ENCODE results near the gene MRTFA.

MRTFA gene

DNA sequence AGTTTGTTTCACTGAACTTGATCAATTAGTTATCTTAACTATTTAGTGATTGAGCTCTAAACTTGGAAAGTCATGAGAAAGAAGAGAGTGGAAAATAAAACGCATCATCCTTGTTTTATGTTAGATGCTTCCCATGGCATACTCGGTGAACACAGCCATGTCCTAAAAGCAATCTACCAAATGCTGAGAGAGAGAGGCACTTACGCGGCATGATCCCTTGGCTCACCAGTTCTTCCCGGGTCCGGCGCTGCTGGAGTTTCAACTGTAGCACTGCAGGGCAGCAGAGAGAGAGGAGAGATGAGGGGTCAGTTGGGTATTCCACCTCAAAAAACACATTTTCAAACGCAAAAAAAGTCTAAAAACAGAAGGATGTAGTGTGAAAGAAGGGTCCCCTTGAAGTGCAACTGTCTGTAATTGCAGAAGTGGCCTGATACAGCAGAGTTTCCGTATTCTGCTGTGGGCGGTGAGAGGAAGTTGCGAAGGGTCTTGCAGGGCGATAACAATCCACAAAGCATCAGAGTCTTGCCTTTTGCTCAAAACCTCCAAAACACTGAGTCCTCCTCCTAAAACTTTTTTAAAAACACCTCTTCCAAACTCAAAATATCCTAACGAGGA lies 173.4 kb downstream of the MRTFA start:
- DNase-seq (ENCODE audit: low read depth), result peak; percentile 29

DNA sequence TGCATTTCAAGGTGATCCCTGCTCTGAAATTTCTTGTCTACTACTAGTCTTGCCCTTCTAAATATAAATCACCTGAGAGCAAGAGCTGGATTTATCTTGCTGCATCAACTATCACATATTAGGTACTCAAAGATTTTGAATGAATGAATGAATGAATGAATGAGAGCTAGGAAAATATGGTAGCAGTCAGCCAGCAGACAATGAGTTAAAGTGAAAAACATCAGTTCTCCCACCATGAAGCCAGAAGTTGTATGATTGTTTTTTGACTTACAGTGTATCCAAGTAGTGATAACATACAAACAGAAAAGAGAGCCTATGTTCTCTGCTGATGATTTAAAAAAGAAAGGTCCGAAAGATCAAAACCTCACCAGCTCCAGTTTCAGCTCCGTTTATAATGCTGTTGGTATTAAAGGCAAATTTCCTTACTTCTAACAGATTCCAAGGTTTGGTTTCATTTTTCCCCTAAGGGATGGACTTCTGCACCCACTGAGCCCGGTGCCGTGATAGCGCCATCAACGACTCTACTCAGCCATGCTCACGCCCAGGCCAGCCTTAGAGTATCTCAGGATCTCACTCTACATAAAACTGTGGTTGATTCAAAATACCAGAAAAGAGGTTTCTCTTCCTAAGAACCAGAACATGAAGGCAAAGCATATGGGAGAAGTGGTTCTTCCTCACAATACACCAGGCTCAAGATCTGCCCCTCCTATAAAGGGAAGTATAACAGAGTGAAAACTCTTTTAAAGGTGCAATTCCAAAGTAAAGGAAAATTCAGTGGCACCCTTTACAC lies 174.1 kb downstream of the MRTFA start:
- DNase-seq (ENCODE audit: low read depth), result no peak

DNA sequence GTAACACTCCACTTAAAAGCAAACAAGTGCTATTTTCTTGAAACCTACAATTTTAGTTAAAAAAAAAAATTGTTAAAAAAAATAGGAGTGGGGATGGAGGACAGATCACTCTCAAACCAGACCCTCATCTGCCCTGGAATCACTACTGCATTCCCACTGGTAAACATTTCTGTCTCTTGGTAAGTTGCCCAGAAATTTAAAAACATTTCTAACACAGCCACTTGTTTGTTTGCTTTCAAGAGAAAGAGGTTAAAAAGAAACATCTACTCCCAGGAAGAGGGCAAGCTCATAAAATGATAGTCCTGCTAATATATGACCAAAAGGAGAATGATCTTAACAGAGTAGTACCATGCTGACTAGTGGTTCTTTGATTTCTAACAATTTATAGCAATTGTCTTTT lies 182.8 kb downstream of the MRTFA start:
- no peak for DNase-seq (ENCODE audit: low read depth)

DNA sequence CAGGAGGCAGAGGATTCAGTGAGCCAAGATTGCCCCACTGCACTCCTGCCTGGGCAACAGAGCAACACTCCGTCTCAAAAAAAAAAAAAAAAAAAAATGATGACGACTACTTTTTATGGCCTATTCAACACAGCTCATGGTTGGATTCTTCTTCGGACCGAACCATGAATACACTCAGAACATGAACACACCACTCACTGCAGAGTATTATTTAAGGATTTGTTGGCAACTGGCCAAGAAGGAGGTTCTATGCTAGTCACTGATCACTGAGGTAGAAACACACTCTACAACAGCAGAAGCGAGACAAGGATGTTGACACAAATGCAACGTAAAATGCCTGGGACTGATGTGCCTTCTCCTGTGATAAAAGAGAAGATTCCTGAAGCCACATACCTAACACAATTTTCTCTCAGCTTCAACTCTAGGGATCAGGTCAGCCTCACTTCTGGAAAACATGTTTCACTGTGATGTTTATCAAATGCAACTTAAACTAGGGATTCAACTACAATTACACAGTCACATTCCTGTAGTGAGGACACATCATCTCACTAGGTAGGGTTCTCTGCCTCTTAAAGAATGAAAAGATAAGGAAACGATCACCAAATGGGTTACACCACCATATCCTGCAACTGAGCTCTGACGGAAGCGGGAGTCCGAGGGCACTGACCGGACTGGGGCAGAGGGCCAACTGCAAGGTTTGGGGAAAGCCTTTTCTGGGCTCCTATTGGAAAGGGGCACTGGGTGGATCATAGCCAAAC lies 183.6 kb downstream of the MRTFA start:
- DNase-seq (ENCODE audit: low read depth), result no peak

DNA sequence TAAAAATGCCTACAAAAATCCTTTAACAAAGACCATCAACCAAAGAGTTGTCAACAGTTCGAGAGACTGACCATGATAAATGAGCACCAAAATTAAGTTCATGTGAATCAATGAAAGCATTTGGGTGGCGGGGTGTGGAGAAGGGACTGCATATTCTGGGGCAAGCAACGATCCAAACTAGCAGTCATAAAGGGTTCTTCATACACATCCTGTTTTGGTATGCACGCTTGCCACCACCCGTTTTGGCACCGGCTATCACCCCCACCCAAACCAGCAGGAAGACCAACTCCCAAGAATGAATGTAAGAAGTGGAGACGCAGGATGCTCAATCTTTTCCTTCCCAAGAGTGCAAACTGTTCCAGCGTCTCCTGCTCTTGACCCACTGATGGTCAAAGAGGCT lies 185.3 kb downstream of the MRTFA start:
- DNase-seq (ENCODE audit: low read depth), result no peak

DNA sequence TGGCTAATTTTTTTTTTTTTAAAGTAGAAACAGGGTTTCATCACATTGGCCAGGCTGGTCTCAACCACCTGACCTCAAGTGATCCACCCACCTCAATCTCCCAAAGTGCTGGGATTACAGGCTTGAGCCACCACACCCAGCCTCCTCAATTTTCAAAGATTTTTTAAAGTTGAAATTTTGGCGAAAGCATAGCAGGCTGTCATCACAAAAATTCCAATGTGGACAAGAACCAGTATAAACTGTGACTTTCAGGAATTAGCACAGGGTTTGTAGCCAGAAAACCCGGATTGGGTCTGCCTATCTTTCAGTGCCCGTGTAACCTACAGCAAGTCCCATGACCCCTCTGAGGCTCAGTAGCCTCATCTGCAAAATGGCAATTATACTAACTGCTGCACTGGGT lies 185.9 kb downstream of the MRTFA start:
- no peak for DNase-seq (ENCODE audit: low read depth)

DNA sequence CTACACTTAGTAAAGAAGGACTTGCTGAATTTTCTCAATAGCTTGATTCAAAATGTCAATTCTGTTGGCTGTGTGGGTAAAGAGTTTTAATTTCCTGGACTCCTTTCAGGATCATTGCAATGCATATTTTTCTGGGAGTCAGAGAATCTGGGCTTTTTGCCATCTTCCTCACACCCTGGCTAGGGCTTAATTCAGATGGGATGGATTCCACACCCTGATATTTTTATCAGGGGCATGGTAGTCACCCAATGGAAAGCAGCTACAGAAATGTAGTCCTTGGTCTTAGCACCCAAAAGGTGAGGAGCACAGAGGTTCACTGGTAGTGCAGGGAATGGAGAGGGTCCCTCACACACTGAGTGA lies 186.9 kb downstream of the MRTFA start:
- no peak for DNase-seq (ENCODE audit: low read depth)

DNA sequence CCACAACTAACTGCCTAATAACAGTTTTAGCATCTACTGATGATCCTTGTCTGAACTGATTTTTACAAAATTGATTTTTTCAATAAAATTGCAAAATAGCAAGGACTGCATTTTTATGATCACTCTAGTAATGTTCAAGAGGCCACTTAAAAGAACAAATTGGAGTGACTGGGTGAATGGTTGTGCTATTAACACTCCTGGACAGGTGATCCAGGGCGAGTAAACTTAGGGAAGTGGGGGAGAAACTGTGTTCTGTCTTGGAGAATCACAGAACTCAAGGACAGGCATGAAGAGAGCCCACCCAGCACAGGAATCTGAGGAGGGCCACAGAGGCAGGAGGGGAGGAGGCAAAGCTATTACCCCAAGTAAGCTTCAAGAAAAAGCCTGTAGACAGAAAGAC lies 190.3 kb downstream of the MRTFA start:
- DNase-seq (ENCODE audit: low read depth), result no peak

DNA sequence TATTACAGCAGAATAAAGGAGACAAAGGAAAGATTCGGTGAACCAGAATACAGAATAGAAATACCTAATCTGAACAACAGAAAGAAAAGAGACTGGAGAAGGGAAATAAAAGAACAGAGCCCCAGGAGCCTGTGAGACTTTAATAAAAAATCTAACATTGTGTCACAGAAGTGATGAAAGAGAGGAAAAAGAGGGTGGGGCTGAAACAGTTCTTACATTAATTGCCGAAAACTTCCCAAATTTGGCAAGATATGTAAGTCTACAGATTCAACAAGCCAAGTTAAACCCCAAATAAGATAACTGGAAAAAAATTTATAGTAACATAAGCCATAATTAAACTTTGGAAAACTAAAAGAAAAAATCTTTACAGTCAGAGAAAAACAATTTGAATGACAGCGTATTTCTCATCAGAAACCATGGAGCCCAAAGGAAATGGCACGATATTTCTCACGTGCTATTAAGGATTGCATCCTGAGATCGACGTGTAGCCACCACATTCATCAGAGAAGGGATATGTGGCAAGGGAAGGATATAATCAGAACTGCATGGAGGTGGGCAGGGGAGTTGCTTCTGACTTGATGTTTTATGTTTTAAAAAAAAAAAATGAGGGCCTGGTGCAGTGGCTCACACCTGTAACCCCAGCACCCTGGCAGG lies 192.2 kb downstream of the MRTFA start:
- no peak for DNase-seq (ENCODE audit: low read depth)

DNA sequence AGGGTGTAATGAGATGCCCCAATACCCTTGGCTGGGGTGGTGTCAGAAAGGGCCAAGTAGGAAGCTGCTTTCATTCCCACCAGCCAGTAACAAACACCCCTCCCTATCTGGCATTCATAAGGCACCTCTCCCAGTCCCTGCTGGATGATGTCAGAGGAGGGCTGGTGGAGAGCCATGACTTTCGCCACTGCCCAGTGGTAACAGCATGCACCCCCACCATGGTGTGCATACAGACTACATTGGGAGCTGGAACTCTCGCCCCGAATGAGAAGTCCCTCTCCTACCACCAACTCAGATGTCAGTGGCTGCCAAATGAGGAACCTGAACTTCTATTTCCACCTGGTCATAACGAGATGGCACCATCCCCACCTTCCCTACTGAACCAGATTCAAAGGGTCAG lies 192.8 kb downstream of the MRTFA start:
- no peak for DNase-seq (ENCODE audit: low read depth)

DNA sequence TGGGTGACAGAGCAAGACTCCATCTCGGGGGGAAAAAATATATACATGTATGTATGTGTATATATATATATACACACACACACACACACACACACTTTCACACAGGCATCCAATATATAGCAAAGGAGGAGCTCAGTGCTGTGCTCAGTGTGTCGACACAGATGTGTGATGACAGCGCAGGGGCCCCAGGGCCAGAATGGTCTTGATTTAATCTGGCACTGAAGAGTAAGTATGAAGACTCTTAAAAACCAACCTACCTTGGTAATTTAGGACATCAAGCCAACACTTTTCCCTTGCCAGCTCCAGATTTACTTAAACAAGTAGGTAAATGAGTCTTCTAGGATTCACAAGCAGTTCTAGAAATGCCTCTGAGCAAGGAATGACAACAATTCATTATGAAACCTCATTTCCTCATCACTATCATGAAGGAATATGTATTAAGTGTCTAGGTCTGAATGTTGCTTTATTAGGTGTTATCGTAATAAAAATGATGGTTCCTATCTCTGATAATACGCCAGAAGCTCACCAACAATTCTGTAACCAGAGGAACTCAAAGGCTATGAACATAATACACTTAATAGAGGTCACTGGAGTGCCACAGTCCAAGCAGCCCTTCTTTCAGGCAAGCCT lies 194.6 kb downstream of the MRTFA start:
- no peak for DNase-seq (ENCODE audit: low read depth)

DNA sequence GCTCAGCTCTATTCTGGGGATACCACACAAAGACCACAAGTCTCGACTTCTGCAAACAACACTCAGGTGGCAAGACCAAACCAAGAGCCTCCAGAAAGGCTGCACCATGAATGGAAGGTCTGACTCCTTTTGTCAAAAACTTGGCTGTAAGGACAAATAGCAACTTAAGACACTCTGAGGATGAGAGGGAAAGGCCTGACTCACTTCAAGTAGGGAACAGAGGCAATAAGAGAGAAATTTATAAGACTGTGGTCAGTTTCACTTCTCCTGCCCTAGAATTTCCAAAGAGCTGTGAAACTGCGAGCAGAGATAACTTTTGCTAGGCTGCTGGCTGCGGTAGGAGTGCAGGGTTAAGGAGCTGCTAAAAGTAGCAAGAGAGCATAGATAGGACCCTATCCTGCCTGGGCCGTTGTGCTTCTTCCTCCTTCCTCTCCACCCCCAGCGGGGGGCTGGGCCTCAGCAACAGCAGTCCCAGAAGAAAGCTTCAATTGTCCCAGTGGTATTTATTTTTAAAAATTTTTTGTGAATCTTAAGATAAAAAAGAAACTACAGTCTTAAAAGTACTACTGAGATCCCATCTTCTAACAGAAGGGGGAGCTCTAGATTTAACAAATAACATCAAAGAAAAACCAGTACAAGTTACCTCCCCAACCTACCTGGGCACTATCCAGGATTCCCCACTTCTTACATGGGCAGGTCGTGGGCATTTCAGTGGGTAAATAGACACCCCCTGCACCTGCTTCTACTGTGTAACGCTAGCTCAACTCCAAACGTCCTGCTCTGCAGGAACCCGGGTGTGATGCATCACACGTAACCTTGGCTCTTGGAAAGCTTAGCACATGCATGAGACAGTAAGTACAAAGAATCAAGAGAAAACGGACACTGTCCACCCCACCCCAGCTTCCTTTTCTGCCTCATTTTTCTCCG lies 199.8 kb downstream of the MRTFA start:
- DNase-seq (ENCODE audit: low read depth), result no peak

DNA sequence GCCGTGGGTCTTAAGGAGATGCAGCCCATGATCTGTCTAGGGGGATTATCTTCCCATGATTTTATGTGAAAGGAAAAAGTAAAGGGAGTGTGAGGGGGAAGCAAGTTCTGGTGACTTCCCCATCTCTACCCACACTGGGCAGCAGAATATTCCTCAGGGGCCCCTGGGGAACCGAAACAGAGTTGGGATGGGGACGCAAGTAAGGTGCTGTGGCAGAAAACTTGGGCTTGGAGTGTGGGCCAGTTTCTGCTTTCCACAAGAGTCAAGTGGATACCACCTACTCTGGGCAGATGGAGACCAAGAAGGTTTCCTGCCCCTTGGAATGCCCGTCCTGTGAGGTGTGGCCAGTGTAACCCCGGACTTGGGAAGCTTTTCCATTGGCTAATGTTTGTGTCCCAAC lies 201.8 kb downstream of the MRTFA start:
- DNase-seq (ENCODE audit: low read depth), result no peak

DNA sequence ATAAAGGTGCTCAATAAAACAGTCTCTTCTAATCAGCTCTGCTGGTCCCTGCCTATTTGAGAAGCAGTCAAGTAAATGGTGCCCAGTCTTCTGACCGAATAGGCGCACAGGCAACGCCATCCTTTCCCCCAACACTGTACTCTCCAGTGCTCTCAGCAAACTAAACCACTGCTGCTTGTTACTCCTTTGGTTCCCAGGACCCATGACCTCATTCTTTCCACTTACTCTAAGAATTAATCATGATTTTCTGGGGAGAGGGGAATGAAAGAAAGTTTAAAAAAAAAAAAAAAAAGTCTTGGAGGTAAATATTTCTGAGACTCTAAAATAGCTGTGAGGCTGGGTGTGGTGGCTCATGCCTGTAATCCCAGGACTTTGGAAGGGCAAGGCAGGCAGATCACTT lies 202.4 kb downstream of the MRTFA start:
- DNase-seq (ENCODE audit: low read depth), result no peak

DNA sequence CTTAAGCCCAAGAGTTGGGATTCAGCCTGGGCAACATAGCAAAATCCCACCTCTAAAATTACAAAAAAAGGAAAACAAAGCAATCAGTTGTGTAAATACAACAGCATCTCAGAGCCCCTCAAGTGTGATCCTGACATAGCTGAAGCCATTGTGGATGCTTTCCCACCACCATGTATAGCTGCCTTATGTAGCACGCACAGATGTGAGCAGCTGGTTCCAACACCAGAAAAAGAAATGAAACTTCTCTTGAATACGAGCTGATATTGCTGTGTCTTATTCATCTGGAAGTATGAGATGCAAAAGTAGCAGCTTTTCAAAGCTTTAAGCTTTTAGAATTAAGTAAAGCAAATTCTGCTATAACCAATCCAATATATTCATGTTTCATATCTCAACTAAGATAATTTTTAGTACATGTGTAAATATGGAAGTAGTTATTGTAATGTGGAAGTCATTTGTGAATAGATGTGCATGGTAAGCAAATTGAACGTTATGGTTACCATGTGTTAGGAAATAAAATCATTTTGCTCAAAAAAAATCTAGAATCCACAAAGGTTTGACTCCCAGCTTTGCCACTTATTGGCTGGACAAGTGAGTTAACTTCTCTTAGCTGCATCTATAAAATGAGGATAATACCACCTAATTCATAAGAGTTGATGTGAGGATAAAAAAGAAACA lies 203.0 kb downstream of the MRTFA start:
- no peak for DNase-seq (ENCODE audit: low read depth)

DNA sequence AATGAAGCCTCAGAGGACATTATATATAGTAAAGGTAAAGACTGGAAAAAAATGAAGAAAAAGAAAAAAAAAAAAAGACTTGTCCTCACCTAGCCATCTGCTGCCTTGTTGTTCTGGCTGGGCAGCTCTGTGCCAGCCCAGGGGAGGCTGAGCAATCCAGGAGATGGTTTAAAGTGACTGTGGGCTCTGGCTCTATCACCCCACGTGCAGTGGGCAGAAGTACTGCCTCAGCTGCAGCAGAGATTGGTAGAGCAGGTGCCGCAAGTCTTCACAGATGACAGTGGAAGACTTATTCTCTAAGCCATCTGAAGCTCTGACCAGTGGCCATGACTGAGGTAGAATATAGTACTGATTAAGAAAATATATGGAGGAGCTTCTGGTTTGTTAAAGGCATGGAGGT lies 203.9 kb downstream of the MRTFA start:
- DNase-seq (ENCODE audit: low read depth), result no peak

DNA sequence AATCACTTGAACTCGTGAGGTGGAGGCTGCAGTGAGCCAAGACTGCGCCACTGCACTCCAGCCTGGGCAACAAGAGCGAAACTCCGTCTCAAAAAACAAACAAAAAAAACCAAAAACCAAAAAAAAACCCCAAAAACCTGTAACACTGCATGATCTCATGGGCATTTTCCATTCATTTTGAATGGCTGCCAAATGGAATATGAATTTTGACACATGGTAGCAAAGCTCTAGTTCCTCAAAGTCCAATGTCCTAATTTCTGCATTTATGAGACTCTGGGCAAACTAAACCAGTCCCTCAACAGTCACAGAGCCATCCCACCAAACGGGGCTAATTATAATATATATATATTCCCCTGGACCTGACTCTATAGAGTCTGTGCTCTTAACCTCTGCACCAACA lies 204.4 kb downstream of the MRTFA start:
- DNase-seq (ENCODE audit: low read depth), result no peak

DNA sequence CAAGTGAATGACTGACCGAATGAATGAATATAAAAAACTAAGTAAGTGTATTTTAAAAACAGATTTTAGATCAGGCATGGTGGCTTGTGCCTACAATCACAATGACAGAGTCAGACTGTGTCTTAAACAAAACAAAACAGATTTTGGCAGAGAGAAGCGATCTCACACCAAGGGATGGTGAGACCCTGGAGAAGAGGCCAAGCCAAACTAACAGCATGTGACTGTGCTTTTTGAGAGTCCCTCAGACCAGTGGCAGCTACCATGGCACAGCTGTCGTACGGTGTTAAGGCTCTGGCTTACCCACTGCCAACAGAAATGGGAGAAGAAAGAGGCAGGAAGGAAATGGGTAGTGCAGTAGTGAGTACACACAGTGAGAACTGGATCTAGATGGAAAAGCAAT lies 205.5 kb downstream of the MRTFA start:
- no peak for DNase-seq (ENCODE audit: low read depth)

DNA sequence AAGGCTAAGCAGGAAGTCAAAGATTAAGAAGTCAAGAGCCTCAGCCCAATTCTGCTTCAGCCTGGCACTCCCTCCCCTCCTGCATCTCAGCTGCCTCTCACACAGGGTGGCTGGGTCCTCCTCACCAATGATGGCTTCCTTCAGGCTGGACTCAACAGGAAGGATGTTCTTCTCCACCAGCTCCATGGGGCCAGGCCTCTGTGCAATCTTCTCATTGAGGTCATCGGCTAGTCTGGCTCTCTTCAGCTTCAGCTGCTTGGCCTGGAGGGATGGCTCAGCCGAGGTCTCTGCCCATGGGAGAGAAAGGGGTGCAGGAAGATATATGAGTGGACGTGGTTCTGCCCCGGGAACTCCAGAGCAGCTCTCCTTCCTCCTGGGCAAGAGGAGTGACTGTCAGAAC lies 207.0 kb downstream of the MRTFA start:
- no peak for DNase-seq (ENCODE audit: low read depth)

DNA sequence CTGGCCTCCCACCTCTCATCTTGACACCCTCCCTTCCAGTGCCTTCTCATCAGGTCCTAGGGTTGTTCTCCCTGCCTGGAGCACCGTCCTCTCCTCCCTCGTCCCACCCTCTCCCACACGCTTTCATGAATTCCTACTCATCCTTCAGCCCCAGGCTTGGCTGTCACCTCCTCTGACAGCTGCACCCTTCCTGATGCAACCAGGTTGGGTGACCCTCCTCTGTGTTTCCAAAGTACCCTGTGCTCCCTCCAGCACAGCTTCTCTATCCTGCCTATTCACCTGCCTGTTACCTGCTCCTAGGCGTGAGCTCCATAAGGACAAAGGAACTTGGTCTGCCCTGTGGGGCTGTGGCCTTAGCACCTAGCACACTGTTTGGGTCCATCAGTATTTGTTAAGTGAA lies 207.7 kb downstream of the MRTFA start:
- DNase-seq (ENCODE audit: low read depth), result no peak
